Measurements from ENCODE around the gene PLCZ1. TPM values are rescaled to one million over a fixed set of nuclear protein-coding genes. Genes with fewer than 3 reads are reported as not detected.

Gene PLCZ1
- total RNA-seq, 1 donor from 2014 or later = not detected

Other genes starting within 250 kb of the PLCZ1 start
- gene CAPZA3, start 107 bp upstream of the PLCZ1 start, total RNA-seq = not detected in 2 replicates